Activated CD8-positive, alpha-beta memory T cell treated with anti-CD3 and anti-CD28 coated beads, Interleukin-2, amount 50 U/mL, for 4 hours (primary cell): ENCODE results near the gene TTC23L.
"Not testable (repeated sequence)": the region's sequence is repeated elsewhere in the genome, so short reads cannot be mapped to it uniquely, and the experiment has no call there.

Experiments used
- DNase-seq: peaks from one replicate; pipeline ENCODE4 v3.0.0-alpha.2; 2020

The TTC23L gene

GRCh38 chr5:34881246-34881645, 42.3 kb downstream of the TTC23L start:
- no peak for DNase-seq

GRCh38 chr5:34886392-34887119, 47.6 kb downstream of the TTC23L start:
- DNase-seq: no peak

- no peak for DNase-seq
Observed at GRCh38 chr5:34889394-34889793, 50.4 kb downstream of the TTC23L start.

GRCh38 chr5:34891981-34892380, 53.0 kb downstream of the TTC23L start:
- no peak for DNase-seq

- no peak for DNase-seq
Observed at GRCh38 chr5:34892414-34892813, 53.5 kb downstream of the TTC23L start.

- DNase-seq: no peak
Observed at GRCh38 chr5:34894716-34895115, 55.8 kb downstream of the TTC23L start.

DNA sequence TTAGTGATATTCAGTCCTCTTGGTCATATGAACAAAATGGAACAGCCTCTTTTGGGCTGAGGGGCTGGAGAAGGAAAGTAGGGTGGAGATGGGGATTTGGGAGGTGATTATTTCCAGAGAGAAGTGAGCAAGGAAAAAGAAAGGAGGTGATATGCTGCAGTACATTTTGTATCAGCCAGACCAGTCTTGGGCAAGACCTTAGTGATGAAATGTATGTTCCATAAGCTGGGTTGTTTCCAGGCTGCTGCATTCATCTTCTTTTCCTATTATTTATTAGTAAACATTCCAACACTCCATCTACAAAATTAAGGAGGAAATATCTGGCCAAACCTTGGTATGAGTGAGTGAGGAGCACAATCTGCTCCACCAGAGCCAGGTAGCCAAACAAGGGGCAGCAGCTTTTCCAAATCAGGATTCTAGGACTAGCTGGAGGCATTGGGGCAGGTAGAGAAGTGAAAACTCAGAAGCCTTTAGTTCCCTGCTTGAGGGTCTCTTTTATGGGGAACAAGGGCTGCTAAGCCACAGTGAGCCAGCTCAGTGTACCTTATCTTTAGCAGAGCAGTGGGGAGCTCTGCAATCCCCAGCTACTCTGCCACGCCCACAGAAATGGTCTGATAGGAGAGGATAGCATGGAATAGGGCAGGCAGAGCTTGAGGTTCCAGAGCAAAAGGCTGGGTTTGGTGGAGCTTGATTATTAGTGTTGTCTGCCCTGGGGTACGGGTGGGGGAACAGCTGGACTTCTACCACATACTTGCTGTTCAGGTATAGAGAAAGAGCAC, 56.9 kb downstream of the TTC23L start:
- no peak for DNase-seq

DNA sequence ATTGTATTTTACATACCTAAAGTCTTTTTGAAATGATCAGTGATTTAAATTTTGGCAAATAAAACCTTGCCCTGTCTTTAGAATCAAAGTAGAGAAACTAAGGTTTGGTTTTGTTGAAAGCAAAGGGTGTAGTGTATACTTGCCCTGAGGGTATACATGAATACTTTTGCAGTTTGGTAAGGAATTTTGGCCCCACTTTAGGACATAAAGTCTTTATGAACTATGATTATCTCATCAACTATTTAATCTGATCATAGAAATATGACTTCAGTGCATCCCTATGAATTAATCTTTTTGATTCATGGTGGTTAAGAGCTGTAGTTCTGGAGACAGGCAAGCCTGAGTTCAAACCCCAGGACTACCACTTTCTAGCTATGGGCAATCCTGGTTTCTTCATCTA, 58.7 kb downstream of the TTC23L start:
- no peak for DNase-seq

- peak; percentile 60 for DNase-seq
Observed at GRCh38 chr5:34898258-34898895, 59.4 kb downstream of the TTC23L start.

GRCh38 chr5:34899066-34899465, 60.1 kb downstream of the TTC23L start:
- DNase-seq: no peak

DNA sequence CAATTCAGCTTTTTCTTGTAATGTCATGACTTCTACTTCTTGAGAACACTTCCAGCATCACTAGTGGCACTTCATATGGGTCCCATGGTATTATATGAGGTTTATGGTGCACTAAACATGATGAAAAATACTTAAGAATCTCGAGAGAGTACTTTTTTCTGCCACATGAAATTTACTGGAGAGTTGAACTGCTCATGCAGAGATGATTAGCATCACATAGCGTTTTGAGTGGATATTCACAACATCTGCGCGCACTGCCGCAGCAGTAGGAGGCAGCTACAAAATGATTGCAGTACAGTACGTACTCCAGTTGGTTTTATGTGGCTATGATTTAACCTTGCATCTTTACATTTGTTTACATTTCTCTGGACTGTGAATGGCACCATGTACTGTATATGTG, 61.7 kb downstream of the TTC23L start:
- no peak for DNase-seq

GRCh38 chr5:34903260-34903659, 64.3 kb downstream of the TTC23L start:
- no peak for DNase-seq

DNA sequence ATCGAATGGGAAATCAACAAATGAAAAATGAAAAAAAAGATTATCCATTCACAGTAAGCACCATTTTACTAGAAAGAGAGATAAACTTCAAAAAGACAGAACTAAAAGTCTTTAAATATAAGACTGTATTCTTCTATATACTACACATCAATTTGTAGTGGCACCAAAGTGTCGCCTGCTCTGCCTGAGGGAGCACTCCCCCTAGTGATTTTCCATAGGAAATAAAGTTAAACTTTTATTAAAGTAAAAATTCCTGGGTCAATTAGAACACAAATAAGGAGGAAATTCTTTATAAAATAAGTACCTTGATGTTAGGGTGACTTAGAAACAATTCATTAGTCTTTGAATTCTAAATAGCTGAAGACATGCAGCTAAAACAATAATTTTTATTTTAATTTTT, 66.6 kb downstream of the TTC23L start:
- DNase-seq: no peak

- DNase-seq: no peak
Observed at GRCh38 chr5:34913072-34913471, 74.1 kb downstream of the TTC23L start.

- DNase-seq: no peak
Observed at GRCh38 chr5:34914671-34915138, 75.7 kb downstream of the TTC23L start.

GRCh38 chr5:34915139-34915855, 76.3 kb downstream of the TTC23L start, which contains the start of the genes BRIX1 and RAD1:
BRIX1 (plus strand) TSS chr5:34915711; CDS start chr5:34915739, 28 bp downstream.
RAD1 (minus strand) TSS chr5:34915504; CDS start chr5:34914892, 612 bp downstream.
- DNase-seq: peak; percentile 91

DNA sequence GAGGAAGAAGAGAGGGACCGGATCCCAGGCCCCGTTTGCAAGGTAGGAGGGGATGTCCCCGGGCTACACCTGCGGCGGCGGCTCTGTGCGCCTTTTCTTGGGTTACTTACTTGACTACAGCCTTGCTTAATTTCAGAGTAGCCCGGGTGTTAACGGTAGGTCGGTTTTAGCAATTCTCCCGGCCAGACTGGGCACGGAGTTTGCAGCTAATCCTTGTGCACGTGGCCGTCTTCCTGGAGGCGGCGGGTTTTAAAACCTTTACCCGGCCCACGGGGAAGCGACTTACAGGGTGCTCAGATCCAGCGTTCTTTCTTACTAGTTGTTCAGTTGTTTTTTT, 76.9 kb downstream of the TTC23L start:
- DNase-seq: peak; percentile 38

DNA sequence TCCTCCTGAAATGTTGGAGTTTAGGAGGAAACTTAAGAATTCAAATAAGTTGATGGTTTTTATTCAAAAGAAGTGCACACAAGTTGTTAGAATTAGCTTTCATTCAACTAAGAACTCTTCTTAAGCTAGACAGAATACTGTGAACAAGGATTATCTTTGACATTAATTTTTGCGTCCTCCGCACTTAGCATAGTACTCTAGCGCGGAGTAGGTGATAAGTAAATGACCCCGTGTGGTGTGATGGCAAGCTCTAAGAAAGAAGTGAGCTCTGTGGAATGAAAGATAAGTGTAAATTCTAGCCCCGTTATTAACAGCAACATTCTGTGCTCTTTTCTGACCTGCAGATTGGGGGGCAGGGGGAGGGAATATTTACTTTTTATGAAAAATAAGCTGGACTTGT, 77.6 kb downstream of the TTC23L start:
- DNase-seq: no peak

GRCh38 chr5:34918025-34918424, 79.1 kb downstream of the TTC23L start:
- DNase-seq: no peak

DNA sequence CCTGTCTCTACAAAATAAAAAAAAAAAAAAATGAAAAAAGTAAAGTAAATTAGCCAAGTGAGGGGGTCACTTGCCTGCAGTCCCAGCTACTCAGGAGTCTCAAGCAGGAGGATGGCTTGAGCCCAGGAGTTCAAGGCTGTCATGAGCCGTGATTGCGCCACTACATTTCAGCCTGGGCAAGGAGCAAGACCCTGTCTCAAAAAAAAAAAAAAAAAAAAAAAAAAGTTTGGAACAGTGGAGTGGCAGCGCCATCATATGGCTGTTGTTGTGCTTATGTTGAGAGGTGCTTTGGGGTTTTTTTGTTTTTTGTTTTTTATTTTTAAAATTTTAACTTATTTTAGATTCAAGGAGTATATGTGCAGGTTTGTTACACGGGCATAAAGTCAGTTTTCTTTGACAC, 80.1 kb downstream of the TTC23L start:
- DNase-seq: no peak

DNA sequence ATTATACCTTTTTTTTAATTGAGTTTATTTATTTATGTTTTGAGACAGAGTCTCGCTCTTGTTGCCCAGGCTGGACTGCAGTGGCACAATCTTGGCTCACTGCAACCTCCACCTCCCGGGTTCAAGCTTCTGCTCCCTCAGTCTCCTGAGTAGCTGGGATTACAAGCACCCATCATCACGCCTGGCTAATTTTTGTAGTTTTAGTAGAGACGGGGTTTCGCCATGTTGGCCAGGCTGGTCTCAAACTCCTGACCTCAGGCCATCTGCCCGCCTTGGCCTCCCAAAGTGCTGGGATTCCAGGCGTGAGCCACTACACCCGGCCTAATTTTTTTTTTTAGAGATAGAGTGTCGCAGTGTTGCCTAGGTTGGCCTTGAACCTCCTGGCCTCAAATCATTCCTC, 84.3 kb downstream of the TTC23L start:
- DNase-seq: not testable (repeated sequence)

DNA sequence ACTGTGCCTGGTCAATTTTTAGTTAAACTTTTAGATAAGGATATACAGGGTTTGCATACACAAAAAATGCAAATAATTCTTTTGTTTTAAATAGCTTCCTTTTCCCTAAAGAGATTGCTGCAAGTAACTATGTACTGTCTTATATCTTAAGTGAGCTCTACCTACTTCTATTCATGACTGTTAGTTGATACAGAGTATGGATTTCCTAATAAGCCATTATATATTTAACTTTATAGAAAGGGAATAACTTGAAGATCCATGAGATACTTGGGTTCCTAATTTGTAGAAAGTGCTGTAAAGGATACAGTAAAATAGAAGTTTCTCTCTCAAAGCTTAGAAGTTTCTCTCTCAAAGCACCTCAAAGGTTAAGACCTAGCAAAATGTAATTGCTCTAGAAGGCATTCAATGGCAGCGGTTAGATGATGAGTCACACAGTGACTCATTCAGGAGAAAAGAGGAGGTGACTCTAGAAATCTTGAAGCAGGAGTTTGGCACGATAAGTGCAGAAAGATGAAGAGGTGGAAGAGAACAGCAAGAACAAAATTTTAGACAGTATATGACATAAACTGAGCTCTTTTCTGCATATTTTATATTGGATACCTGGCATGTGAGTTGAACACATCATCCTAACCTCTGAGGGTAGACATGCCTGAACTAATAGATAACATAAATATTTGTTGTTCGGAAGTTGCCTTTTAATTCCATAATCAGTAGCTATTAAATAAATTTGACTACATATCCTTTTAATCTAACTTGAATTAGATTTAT, 84.9 kb downstream of the TTC23L start:
- DNase-seq: peak; percentile 23

GRCh38 chr5:34924462-34924765, 85.5 kb downstream of the TTC23L start:
- DNase-seq: no peak
